ENCODE data around the gene ALKBH4. TPM values are rescaled to one million over a fixed set of nuclear protein-coding genes. Genes with fewer than 3 reads are reported as not detected.

Gene ALKBH4
- polyA plus RNA-seq, 2 of the 4 experiments (the other 2 are of a cell fraction) = 4.0 to 8.8 TPM

GRCh38 chr7:102473271-102473991 lies 8.8 kb upstream of the ALKBH4 start:
- POLR2A ChIA-PET = no interaction called here
- CTCF ChIA-PET = interaction anchor here (0.8 kb wide), 1 partner anchor 8 kb away, joined by 3 read pairs; no protein-coding TSS in a partner anchor
- no peak for FAIRE-seq
- Histone ChIP-seq H3K9me3 (no peaks in the 10 kb centered on the region), H3K27ac (no peak overlapping the region), H3K4me1 (no peaks in the 10 kb centered on the region), H3K4me2 (no peak overlapping the region), H3K4me3 (no peak overlapping the region)
- no peak for DNase-seq (ENCODE audit: low read depth in 1 of 2, low spot score in 1 of 2)
- ATAC-seq = no peak
- WGBS (ENCODE audit: missing lambda C conversion rate) = 87% methylated on average over 20 of the region's 23 CpGs
- TF ChIP-seq RAD21 (conservative IDR thresholded peaks at IDR 0.05 in 1 of 2, IDR thresholded peaks at IDR 0.05 in 1 of 2) = no peak
- TF ChIP-seq KDM5A (IDR thresholded peaks at IDR 0.05) = no peak

- Histone ChIP-seq H3K27ac (no peak overlapping the region), H3K4me2 (no peak overlapping the region), H3K4me3 (no peak overlapping the region), H3K4me1 (no peaks in the 10 kb centered on the region), H3K9me3 (no peaks in the 10 kb centered on the region)
- DNase-seq (ENCODE audit: low read depth in 1 of 2, low spot score in 1 of 2) (no peak), ATAC-seq (no peak; a peak in 1 of 6 replicates), FAIRE-seq (no peak)
- WGBS (ENCODE audit: missing lambda C conversion rate) = 90% methylated on average over 26 of the region's 31 CpGs
- TF ChIP-seq JUNB (IDR thresholded peaks at IDR 0.05) (no peak), NFE2L2 (conservative IDR thresholded peaks at IDR 0.05; ENCODE audit: low read length) (no peak), RFX5 (IDR thresholded peaks at IDR 0.05) (no peak), CHD2 (IDR thresholded peaks at IDR 0.05; ENCODE audit: low read length, partially characterized antibody) (no peak), FOSB (CRISPR knock-in tag; IDR thresholded peaks at IDR 0.05) (no peak), MAZ (IDR thresholded peaks at IDR 0.05; ENCODE audit: borderline replicate concordance, low read depth, low read length) (no peak), POLR2AphosphoS2 (conservative IDR thresholded peaks at IDR 0.05; ENCODE audit: low read length) (no peak), SREBF2 (IDR thresholded peaks at IDR 0.05) (no peak), PBX3 (IDR thresholded peaks at IDR 0.05) (no peak), SMC3 (IDR thresholded peaks at IDR 0.05) (no peak), KDM1A (IDR thresholded peaks at IDR 0.05; ENCODE audit: low read depth) (no peak), KDM5A (IDR thresholded peaks at IDR 0.05) (no peak), HOXB13 (CRISPR knock-in tag; IDR thresholded peaks at IDR 0.05; ENCODE audit: low read depth) (no peak), MAFK (IDR thresholded peaks at IDR 0.05; ENCODE audit: partially characterized antibody) (no peak)
- TF ChIP-seq, protein P1, sequence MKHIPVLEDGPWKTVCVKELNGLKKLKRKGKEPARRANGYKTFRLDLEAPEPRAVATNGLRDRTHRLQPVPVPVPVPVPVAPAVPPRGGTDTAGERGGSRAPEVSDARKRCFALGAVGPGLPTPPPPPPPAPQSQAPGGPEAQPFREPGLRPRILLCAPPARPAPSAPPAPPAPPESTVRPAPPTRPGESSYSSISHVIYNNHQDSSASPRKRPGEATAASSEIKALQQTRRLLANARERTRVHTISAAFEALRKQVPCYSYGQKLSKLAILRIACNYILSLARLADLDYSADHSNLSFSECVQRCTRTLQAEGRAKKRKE (CRISPR knock-in tag; IDR thresholded peaks at IDR 0.05; ENCODE audit: low read depth) = no peak
- TF ChIP-seq, protein P2, sequence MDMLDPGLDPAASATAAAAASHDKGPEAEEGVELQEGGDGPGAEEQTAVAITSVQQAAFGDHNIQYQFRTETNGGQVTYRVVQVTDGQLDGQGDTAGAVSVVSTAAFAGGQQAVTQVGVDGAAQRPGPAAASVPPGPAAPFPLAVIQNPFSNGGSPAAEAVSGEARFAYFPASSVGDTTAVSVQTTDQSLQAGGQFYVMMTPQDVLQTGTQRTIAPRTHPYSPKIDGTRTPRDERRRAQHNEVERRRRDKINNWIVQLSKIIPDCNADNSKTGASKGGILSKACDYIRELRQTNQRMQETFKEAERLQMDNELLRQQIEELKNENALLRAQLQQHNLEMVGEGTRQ (IDR thresholded peaks at IDR 0.05) = no peak
- TF ChIP-seq, protein P3, sequence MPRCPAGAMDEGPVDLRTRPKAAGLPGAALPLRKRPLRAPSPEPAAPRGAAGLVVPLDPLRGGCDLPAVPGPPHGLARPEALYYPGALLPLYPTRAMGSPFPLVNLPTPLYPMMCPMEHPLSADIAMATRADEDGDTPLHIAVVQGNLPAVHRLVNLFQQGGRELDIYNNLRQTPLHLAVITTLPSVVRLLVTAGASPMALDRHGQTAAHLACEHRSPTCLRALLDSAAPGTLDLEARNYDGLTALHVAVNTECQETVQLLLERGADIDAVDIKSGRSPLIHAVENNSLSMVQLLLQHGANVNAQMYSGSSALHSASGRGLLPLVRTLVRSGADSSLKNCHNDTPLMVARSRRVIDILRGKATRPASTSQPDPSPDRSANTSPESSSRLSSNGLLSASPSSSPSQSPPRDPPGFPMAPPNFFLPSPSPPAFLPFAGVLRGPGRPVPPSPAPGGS (IDR thresholded peaks at IDR 0.05) = no peak
- CTCF ChIA-PET = no interaction called here
- POLR2A ChIA-PET = no interaction called here
Observed at GRCh38 chr7:102472126-102473041, 7.7 kb upstream of the ALKBH4 start.
